Smooth muscle cell (in vitro differentiated cells): ENCODE measurements around the gene PIK3C2G. TPM values are rescaled to one million over a fixed set of nuclear protein-coding genes. Genes with fewer than 3 reads are reported as not detected.
"Not testable (repeated sequence)": the region's sequence is repeated elsewhere in the genome, so short reads cannot be mapped to it uniquely, and the experiment has no call there.

ENCODE experiments used
- DNase-seq: peaks from one replicate; lab custom pipeline; 2025; ENCODE audit not compliant: unreplicated experiment; lab: John Stamatoyannopoulos, UW
- H2AFZ ChIP-seq: fragments of 200-600 bp; sonication (generic); 2 replicates; pipeline ENCODE4 v1.6.0; 2016; ENCODE audit warnings: antibody characterized with exemption, low read depth, mild to moderate bottlenecking
- H3F3A ChIP-seq: fragments of 200-600 bp; sonication (generic); 2 replicates; pipeline ENCODE4 v1.6.0; 2017; ENCODE audit warnings: antibody characterized with exemption, low read depth
- H3K27ac ChIP-seq: fragments of 200-600 bp; sonication (generic); 2 replicates; pipeline ENCODE4 v1.5.1; 2016; ENCODE audit warnings: low read depth, mild to moderate bottlenecking
- H3K27me3 ChIP-seq: fragments of 200-600 bp; sonication (generic); 2 replicates; pipeline ENCODE4 v1.6.1; 2016; ENCODE audit warnings: low read depth, mild to moderate bottlenecking
- H3K36me3 ChIP-seq: fragments of 200-600 bp; sonication (generic); 2 replicates; pipeline ENCODE4 v1.5.1; 2016; ENCODE audit warnings: low read depth
- H3K4me1 ChIP-seq: fragments of 200-600 bp; sonication (generic); 2 replicates; pipeline ENCODE4 v1.5.1; 2016; ENCODE audit warnings: low read depth
- H3K4me2 ChIP-seq: fragments of 200-600 bp; sonication (generic); 2 replicates; pipeline ENCODE4 v1.6.0; 2016; ENCODE audit warnings: mild to moderate bottlenecking
- H3K4me3 ChIP-seq: fragments of 200-600 bp; sonication (generic); 2 replicates; pipeline ENCODE4 v1.5.1; 2016; ENCODE audit warnings: mild to moderate bottlenecking
- H3K79me2 ChIP-seq: fragments of 200-600 bp; sonication (generic); 2 replicates; pipeline ENCODE4 v1.6.0; 2016; ENCODE audit warnings: low read depth, mild to moderate bottlenecking
- H3K9ac ChIP-seq: fragments of 200-600 bp; sonication (generic); 2 replicates; pipeline ENCODE4 v1.6.0; 2016; ENCODE audit warnings: low read depth
- H3K9me3 ChIP-seq: fragments of 200-600 bp; sonication (generic); replicated peaks from 2 replicates; pipeline ENCODE4 v1.5.1; 2016; ENCODE audit warnings: low read depth
- H4K20me1 ChIP-seq: fragments of 200-600 bp; sonication (generic); 2 replicates; pipeline ENCODE4 v1.6.0; 2016; ENCODE audit warnings: low read depth
- CTCF ChIP-seq: fragments of 200-600 bp; sonication (generic); IDR thresholded peaks from 2 replicates; pipeline ENCODE4 v1.5.1; 2017; ENCODE audit warnings: borderline replicate concordance, mild to moderate bottlenecking, antibody characterized with exemption; ENCODE audit not compliant: insufficient read depth, poor library complexity, severe bottlenecking
- WGBS: methylation state at CpG from one replicate; pipeline ENCODE4 v1.1.7; 2016; ENCODE audit warnings: low lambda C conversion rate; 5-methylcytosine and 5-hydroxymethylcytosine counted together
- polyA plus RNA-seq: library from polyadenylated mRNA; unstranded; fragments of >200 nt; fragmentation: Nextera tagmentation; extraction: Ambion mirVana; gene quantifications from 2 replicates; pipeline ENCODE4 v1.2.1, GENCODE V29; 2016
- total RNA-seq: library from RNA; depleted of rRNA; stranded (reverse); fragments of >200 nt; gene quantifications from 2 replicates; pipeline ENCODE4 v1.2.3, GENCODE V29; 2014

Gene PIK3C2G
- total and polyA plus RNA-seq, 2 experiments from 2014 or later: 0.63 TPM; not detected in 1

- 92% methylated on average over 2 of the region's 2 CpGs for WGBS
Observed at GRCh38 chr12:18492372-18493025, 231.2 kb downstream of the PIK3C2G start.

GRCh38 chr12:18496156-18496555 is 234.8 kb downstream of the PIK3C2G start:
- H4K20me1 ChIP-seq: no peaks in the 10 kb centered on the region
- no peaks in the 10 kb centered on the region for H3K79me2 ChIP-seq
- TF ChIP-seq CTCF: no peak
- no peaks in the 10 kb centered on the region for H3K4me1 ChIP-seq
- H3K9me3 ChIP-seq: no peaks in the 10 kb centered on the region
- H3K36me3 ChIP-seq: no peaks in the 10 kb centered on the region
- H3K27me3 ChIP-seq: no peaks in the 10 kb centered on the region
- no peak overlapping the region for H2AFZ ChIP-seq
- no peak overlapping the region for H3K4me3 ChIP-seq
- DNase-seq: no peak
- H3K9ac ChIP-seq: no peak overlapping the region
- 95% methylated on average over 2 of the region's 2 CpGs for WGBS
- H3K4me2 ChIP-seq: no peak overlapping the region
- no peaks in the 10 kb centered on the region for H3F3A ChIP-seq
- H3K27ac ChIP-seq: no peak overlapping the region

More at GRCh38 chr12:18492372-18493025, 231.2 kb downstream of the PIK3C2G start:
- no peak overlapping the region for H2AFZ ChIP-seq
- H3K27me3 ChIP-seq: no peaks in the 10 kb centered on the region
- H3K79me2 ChIP-seq: no peaks in the 10 kb centered on the region
- H3K9ac ChIP-seq: no peak overlapping the region
- DNase-seq: no peak
- H3K27ac ChIP-seq: no peak overlapping the region
- H3K36me3 ChIP-seq: no peaks in the 10 kb centered on the region
- no peaks in the 10 kb centered on the region for H3K9me3 ChIP-seq
- H3K4me1 ChIP-seq: no peaks in the 10 kb centered on the region
- TF ChIP-seq CTCF: no peak
- no peaks in the 10 kb centered on the region for H4K20me1 ChIP-seq
- H3F3A ChIP-seq: no peaks in the 10 kb centered on the region
- H3K4me2 ChIP-seq: no peak overlapping the region
- no peak overlapping the region for H3K4me3 ChIP-seq

- H3K79me2 ChIP-seq, H2AFZ ChIP-seq, H3K9me3 ChIP-seq, H4K20me1 ChIP-seq, H3K4me2 ChIP-seq, H3K27me3 ChIP-seq, H3K27ac ChIP-seq, H3K9ac ChIP-seq, H3K36me3 ChIP-seq, H3F3A ChIP-seq, H3K4me1 ChIP-seq, H3K4me3 ChIP-seq, DNase-seq: not testable (repeated sequence)
- 95% methylated on average over 35 of the region's 35 CpGs for WGBS
Observed at GRCh38 chr12:18500160-18500574, 238.8 kb downstream of the PIK3C2G start.

- not testable (repeated sequence) for H3K9me3 ChIP-seq, H3F3A ChIP-seq, H3K4me3 ChIP-seq, H3K9ac ChIP-seq, H3K79me2 ChIP-seq, H3K4me2 ChIP-seq, H3K4me1 ChIP-seq, H2AFZ ChIP-seq, H4K20me1 ChIP-seq, H3K27me3 ChIP-seq, H3K36me3 ChIP-seq, DNase-seq, H3K27ac ChIP-seq
- WGBS: 99% methylated on average over 21 of the region's 21 CpGs
Observed at GRCh38 chr12:18500736-18501135, 239.4 kb downstream of the PIK3C2G start.
